ACHN (cell line): ENCODE results near the gene UBTD1.
"Not testable (repeated sequence)": the region's sequence is repeated elsewhere in the genome, so short reads cannot be mapped to it uniquely, and the experiment has no call there.

Experiments
- DNase-seq: peaks from one replicate; pipeline ENCODE4 v3.0.0-alpha.2; 2015
- in situ Hi-C: cut with HindIII; loops from 2 replicates; pipeline ENCODE4 v1.10.0; 2017; ENCODE audit warnings: low sequenced_read_pairs, low pct_ligation_motif_present, low pct_unique_long_range_greater_than_20kb

The UBTD1 gene

DNA sequence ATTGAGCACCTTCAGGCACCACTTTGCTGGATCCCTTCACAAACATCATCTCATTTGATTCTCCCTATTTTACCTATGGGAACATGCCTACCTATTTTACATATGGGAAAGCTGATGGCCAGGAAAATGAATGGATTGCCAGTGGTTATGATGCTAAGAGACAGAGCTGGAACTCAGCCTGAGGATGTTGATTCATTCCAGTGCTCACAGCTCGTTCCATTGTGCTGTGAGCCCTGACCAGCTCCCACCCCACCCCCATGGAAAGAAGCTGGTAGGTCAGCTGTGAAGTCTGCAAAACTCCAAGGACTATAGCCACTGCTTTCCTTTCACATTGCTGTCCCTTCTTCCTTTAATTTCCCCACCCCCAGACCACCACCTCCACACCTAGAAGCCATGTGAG, 9.6 kb downstream of the UBTD1 start:
- DNase-seq: peak; percentile 70
- in situ Hi-C loops: no loop called here

DNA sequence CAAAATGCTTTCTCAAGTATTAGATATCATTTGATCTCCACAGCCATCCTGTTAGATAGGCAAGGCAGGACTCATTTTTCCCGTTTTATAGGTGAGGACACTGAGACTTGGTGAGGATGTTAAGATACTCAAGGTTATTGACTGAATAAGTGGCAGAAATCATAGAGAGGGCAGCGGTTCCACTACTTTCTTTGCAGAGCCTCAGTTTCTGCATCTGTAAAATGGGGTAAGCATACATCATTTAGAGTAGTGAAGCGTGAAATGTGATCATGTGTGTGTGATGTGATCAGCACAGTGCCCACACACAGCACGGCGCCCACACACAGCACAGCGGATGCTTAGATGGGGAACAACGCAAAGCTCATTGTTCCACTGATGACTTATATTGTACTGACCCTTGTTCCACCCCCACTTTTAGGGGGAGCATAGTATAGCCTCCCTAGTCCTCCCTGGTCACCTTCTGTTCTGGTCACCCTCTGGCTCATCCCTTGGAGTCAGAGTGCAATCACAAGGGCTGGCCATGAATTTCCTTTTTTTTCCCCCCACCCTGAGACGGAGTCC, 10.5 kb downstream of the UBTD1 start:
- in situ Hi-C loops: no loop called here
- no peak for DNase-seq

DNA sequence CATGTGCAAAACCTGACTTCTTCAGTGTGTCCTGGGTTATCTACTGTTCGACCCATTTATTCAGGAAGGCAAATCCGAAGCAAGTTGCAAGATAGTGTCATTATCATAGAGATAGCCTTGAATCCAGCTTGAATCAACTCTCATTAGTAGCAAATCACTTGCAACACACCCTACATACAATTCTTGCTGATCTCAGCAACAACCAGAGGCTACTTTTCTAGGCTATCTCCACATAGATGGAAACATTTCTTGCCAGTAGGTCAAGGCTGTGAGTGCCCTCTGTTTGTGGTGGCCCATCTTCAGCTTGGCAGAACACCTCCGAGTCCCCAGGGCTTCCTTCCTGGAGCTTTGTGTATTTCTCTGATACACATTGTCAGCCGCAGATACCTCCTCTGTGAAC, 12.0 kb downstream of the UBTD1 start:
- in situ Hi-C loops: no loop called here
- no peak for DNase-seq

DNA sequence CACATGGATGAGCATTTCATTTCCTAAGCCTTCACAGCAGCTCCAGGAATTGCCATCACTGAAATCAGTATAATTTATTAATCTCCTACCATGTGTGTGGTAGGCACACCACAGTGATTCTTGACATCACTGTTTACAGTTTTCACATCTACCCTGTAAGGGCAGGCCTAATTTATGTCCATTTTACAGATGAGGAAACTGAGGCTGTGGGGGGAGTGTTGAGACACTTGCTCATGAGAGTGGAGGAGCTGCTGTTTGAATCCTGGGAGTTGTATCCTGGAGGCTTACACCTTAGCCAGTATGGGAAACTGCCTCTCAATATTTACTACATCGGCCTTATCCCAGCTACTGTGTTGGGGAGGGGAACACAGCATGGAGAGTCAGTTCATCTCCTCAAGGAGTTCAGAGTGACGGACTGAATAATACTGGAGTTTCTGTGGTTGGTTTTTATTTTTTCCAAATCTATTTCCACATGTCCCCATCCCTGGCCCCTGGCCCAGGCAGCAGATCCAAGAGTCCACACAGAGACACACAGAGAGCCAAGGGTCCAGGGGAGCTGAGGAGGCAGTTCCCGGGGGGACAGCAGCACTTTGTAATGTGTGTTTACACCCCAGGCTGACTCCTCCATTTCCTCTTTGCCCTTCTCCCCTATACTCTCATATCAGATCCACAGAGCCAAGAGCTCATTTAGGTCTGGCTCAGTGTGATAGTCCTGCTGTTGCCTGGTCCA, 13.2 kb downstream of the UBTD1 start:
- no peak for DNase-seq
- in situ Hi-C loops: no loop called here

DNA sequence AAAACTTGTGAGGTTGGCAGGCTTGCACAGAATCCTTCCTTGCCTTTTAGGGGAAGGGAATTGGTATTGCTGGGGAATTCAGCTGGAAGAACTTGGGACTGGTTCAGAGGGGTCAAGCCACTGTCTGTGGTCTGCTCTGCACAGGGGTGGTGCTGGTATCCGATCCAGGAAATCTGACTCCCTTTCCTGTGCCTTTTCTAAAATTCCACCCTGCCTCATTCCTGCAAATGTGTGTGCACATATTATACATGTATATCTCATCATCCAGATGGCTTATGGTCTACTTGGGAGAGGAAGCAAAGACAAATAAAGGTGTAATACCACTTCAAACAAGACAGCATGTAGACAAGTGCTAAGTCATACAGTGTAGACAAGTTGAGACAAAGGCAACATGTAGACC, 14.3 kb downstream of the UBTD1 start:
- in situ Hi-C loops: no loop called here
- DNase-seq: no peak

DNA sequence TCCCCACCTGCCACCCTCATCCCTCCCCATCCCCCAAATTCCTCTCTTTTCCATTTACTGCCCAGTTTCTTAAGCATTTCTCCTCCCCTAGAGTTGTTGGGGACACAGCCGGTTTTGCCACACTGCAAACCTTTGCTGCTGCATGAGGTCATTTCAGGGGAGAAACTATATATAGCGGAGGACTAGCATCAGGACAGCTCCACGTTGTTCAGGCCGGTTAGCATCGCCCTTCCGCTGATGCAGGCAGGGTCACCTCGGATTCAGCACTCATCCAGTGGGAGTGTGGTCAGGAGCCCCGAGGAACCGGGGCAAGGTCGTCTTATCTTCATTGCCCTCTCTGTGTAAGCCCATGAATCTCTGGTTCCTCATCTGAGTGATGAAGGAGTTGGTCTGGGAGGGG, 15.6 kb downstream of the UBTD1 start:
- no peak for DNase-seq
- in situ Hi-C loops: no loop called here

DNA sequence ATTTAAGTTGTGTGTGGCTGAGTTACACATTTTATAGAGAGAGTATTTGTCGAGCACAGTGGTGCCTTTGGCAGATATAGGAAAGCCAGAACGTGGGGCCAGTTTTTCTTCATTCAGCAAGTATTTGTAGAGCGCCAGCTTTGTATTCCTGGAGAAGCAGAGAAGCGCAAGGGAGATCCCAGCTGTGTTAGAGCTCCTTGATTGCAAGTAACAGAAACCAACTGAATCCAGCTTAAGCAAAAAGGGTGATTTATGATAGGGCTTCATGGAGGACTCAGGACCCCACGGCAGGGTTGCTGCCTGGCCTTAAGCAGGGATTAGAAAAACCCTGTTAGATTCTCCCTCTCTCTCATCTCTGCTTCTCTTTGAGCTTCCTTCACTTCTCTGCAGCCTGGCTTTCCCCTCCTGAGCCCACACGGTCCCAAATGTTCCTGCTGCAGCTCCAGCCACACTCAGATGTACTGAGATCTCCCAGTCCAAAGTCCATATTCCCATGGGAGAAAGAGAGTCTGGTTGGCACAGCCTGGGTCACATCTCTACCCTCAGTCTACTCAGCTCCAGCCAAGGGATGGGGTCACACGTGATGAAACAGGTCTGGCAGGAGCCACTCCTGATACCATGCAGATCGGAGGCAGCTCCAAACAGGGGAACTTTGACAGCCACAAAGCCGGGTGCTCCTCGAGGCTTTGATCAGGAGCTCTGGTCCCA, 16.7 kb downstream of the UBTD1 start:
- DNase-seq: no peak
- in situ Hi-C loops: no loop called here

DNA sequence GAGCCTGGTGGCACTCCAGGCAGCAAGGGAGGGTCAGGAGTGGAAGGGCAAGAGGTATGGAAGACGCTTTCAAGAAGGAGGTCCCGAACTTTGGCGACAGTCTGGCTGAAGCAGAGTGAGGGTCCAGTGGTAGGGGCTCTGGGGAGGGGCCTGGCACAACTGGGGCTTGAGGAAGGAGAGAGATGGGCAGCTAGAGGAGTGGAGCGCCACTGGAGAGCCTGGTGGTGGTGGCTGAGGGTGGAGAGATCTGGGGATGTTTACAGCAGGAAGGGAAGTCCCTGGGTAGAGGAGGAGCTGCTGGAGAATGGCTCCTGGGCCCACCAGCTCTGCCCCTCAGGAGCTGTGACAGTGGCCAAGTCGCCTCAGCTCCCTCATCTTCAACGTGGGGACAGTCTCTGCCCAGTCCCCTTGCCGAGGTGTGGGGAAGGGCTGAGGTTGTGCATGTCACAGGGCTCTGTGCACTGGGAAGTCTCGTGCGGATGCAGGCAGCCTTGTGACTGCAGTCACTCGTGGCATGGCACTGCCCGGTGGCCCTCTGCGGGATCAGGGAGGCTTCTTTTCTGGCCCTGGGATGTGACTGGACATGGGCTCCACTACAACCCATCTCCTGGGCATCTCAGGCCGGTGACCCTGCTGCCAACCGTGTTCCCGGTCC, 18.5 kb downstream of the UBTD1 start:
- no peak for DNase-seq
- in situ Hi-C loops: no loop called here

DNA sequence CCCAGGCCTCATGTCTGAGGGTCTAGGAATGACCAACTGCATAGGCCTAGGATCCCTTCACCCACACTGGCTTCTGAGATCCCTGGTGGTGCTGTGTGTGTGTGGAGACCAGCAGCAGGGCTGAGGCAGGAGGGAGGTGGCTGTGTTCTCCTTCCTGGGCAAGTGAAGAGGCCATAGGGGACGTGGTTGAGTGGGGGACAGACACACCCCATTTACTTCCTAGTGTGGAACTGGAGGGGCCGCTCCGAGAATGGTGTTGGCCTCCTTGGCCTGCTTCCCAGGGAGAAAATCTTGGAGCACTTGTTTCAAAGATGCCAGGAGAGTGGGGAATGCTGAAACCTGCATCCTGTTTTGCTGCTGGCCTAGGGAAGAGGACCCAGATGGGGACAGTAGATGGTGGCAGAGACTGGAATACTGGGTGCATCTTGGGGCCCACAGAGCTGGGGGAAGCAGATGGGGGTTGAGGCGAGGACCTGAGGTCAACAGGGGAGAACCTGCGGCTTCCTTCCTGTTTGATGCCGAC, 19.1 kb downstream of the UBTD1 start:
- in situ Hi-C loops: no loop called here
- DNase-seq: no peak

DNA sequence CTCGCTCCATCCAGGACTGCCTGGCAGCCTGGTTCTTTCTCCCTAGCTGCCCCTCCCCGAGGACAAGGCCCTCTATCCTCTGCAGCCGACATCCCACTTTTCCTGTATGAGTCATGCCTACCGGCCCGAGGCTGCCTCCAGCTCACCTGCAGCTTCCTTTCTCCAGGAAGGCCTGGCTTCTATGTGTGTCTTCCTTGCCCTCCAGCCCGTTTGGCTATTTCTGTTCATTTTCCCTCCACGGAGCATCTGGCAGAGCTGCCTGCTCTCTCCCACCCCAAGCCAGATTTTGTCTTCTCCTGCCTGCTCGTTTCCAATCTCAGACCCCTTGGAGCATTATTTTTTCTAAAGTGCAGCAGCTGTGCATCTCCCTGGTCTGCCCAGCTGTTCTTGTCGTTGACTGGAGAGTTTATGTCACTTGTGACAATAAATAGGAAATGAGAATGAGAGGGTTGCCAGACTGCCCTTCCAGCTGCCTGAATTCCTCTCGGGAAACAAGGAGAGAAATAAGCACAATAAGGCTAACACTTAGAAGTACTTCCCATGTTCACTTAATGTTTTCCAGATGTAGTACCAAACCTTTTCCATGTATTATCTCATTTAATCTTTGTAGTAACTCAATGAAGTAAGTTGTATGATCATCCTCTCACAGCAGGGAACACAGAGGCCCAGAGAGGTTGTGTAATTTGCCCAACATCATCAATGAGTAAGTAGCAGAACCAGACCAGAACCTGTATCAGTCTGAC, 19.7 kb downstream of the UBTD1 start:
- in situ Hi-C loops: no loop called here
- DNase-seq: peak; percentile 45

DNA sequence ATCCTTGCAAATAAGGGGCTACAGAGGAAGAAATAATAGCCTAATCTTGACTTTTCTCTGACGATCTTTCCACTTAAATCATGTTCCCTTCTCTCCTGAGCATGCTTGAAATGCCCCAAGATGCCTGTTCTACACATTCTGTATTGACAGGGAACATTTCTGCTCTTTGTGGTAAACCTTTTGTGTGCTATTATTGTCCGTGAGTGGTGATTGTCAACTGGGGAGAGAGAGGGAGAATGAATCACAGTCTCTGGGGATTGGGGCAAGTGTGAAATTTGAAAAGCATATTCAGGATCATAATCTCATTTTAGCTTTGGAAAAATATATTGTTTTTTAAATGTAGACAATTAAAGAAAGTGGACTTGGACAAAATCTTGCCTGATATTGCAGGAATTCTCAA, 20.6 kb downstream of the UBTD1 start:
- in situ Hi-C loops: no loop called here

DNA sequence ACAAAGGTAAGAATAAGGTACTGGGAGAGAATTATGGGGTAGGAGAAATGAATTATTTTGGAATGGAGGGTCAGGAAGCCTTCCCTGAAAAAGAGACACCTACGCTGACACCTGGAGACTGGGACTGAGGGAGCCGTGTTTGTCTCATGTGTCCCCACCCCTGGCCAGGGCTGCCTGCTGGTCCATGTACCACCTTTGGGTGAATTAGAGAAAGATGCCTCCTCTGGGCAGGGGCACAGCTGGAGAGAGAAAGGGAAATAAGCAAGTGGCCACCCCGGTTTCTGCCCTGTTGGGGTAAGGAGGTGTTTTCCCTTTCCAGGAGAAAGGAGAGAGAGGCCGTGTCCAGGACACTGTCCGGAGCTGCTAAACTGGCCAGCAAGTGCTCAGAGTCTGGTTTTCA, 21.8 kb downstream of the UBTD1 start:
- DNase-seq: no peak
- in situ Hi-C loops: no loop called here

More for the DNA sequence above, 20.6 kb downstream of the UBTD1 start:
- no peak for DNase-seq

DNA sequence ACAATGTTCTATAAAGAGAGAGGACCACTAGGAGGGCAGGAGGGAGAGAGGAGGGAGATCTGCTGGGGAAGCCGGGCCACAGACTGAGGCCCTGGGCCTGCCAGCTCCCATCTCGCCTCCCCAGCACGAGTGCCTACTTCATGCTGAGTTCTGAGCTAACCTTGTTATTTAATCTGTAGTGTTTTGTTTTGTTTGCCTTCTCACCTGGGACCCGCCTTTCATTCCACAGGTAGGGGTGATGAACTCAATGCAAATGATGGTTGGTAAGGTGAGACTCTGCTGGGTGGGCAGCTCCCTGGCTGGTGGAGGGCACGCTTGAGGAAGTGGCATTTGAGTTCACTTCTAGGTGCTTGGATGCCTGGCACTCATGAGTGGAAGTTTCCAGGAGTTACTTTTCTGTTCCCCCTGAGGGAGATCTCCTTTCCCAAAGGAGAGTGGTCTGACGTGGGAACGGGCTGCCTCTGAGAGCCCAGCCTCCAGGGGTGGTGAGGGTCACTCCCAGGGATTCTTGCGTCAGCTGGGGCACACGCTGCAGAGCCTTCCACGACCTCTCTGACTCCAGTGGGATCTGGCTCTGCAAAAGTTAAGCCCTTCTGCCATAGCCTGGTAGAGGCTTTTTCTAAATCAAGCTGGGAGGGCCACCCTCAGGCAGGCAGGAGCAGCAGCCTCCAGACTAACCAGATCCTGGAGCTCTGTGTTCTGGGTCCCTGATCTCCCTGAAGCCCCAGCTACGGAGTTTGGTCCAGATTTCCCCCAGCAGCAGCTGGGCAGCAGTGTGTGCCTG, 22.4 kb downstream of the UBTD1 start:
- in situ Hi-C loops: no loop called here
- DNase-seq: no peak

DNA sequence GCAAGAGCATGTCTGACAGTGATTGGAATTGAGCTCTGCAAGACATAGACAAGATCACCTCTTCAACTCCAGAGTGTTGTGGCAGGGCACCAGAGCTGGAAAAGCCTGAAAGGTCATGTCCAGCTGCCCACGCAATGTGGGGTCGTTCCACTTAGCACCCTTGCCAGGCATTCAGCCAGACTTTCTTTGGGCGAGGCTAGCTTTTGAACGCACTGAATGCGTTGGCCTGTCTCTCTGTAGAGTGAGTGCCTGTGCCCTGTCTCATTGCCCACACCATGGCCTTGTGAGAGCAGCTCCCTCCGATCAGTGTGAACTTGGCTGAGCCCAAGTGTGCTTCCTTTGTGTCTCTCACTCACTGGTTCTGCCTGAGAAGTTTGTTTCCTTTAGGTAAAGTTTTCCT, 23.3 kb downstream of the UBTD1 start:
- no peak for DNase-seq
- in situ Hi-C loops: no loop called here

DNA sequence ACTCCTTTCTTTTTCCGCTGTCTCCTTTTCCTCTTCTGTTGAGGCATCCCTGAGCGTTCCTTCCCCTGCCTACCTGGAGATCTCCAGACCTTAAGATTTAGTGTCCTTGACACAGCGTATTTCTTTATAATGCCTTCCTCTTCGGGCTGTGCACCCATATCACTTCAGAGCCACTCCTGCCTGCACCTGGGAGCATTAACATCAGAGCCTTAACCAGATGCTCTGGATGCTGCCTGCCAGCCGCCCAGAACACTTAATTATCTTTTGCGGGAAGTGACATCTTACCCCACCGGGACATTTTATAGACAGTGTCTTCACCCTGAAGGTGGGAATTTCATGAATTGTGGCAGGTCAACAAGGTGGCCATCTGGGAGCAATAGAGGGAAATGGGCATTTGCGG, 24.2 kb downstream of the UBTD1 start:
- in situ Hi-C loops: no loop called here
- no peak for DNase-seq

DNA sequence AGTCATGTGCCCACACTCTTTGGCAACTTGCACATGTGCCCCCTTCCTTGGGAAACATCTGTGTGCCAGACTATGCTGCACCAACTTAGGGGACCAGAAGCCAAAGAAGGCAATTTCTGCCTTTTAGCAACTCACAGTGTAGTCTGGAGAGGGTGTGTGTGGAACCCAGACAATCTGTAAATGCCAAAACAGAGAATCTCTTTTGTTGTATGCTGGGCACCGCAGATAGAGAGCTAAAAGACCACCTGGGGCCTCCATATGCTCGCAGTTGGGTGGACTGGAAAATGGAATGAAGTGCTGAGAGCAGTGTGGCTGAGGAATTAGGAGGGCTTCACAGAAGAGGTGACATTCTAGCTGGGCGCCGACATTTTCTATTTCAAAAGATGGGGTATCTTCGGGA, 26.4 kb downstream of the UBTD1 start:
- DNase-seq: no peak

DNA sequence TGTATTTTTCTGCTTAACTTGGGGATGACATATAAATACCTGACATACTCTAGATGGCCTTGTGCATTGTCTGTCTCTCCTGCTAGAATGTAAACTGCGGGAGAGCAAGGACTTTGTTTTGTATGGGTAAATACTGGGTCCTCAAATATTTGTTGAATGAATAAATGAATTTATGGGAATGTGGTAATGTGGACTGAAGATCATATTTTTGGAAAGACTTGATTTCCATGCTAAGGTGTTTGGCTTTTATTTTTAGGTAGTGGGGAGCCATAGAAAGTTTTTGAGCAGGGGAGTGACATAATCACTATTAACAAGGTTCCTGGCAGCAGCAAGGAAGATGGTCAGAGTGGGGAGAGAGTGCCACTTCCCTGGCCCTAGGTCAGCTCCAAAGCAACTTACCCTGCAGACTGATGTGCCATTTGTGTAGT, 27.0 kb downstream of the UBTD1 start:
- in situ Hi-C loops: no loop called here
- no peak for DNase-seq

More for the DNA sequence above, 26.4 kb downstream of the UBTD1 start:
- in situ Hi-C loops: no loop called here

DNA sequence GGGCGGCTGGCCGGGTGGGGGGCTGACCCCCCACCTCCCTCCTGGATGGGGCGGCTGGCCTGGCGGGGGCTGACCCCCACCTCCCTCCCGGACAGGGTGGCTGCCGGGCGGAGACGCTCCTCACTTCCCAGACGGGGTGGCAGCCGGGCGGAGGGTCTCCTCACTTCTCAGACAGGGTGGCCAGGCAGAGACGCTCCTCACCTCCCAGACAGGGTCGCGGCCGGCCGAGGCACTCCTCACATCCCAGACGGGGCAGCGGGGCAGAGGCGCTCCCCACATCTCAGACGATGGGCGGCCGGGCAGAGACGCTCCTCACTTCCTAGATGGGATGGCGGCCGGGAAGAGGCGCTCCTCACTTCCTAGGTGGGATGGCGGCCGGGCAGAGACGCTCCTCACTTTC, 30.2 kb downstream of the UBTD1 start:
- in situ Hi-C loops, DNase-seq: not testable (repeated sequence)
